MCF 10A (cell line): ENCODE measurements around the gene HHIPL1. TPM values are rescaled to one million over a fixed set of nuclear protein-coding genes. Genes with fewer than 3 reads are reported as not detected.
"Not testable (repeated sequence)": the region's sequence is repeated elsewhere in the genome, so short reads cannot be mapped to it uniquely, and the experiment has no call there.

ENCODE experiments used
- BruUV-seq: library from RNA; stranded (reverse); fragments of 400-500 nt; replicated peaks from 2 replicates; lab custom pipeline; 2021; lab: Mats Ljungman, UMichigan
- CTCF ChIA-PET: fragments of 300-600 bp; sonication (Branson Sonifier 250); formaldehyde crosslinking; extraction: SDS; loops from one replicate; lab custom pipeline; 2021; ENCODE audit warnings: antibody characterized with exemption, inconsistent platforms; lab: Yijun Ruan, JAX
- POLR2A ChIA-PET: fragments of 300-600, 350-650 bp; sonication (Branson Sonifier 250); formaldehyde crosslinking; extraction: SDS; loops from one replicate; lab custom pipeline; 2020; ENCODE audit warnings: antibody characterized with exemption, inconsistent platforms; lab: Yijun Ruan, JAX
- DNase-seq: peaks from one replicate; pipeline ENCODE4 v3.0.0-alpha.2; 2018; ENCODE audit not compliant: unreplicated experiment
- H3K27ac Mint-ChIP-seq: one replicate; pipeline ENCODE4 v1.8.0; 2022; ENCODE audit warnings: mild to moderate bottlenecking, low read depth, mixed read lengths; ENCODE audit not compliant: unreplicated experiment
- H3K27me3 Mint-ChIP-seq: one replicate; pipeline ENCODE4 v1.8.0; 2022; ENCODE audit warnings: mixed read lengths; ENCODE audit not compliant: insufficient read depth, unreplicated experiment
- H3K36me3 Mint-ChIP-seq: one replicate; pipeline ENCODE4 v1.8.0; 2022; ENCODE audit warnings: mild to moderate bottlenecking, moderate library complexity, mixed read lengths; ENCODE audit not compliant: insufficient read depth, unreplicated experiment
- H3K4me1 Mint-ChIP-seq: one replicate; pipeline ENCODE4 v1.8.0; 2022; ENCODE audit warnings: mixed read lengths; ENCODE audit not compliant: insufficient read depth, unreplicated experiment
- H3K4me3 Mint-ChIP-seq: one replicate; pipeline ENCODE4 v1.8.0; 2022; ENCODE audit warnings: mild to moderate bottlenecking, moderate library complexity, mixed read lengths; ENCODE audit not compliant: unreplicated experiment
- H3K9me3 Mint-ChIP-seq: one replicate; pipeline ENCODE4 v1.8.0; 2022; ENCODE audit warnings: mixed read lengths; ENCODE audit not compliant: unreplicated experiment
- CTCF ChIP-seq: fragments of 200-600 bp; IDR thresholded peaks from one replicate; pipeline ENCODE4 v1.8.0; 2022; ENCODE audit warnings: antibody characterized with exemption, mild to moderate bottlenecking; ENCODE audit not compliant: unreplicated experiment
- intact Hi-C: fragments of 100-400 bp; cut with micrococcal nuclease; formaldehyde crosslinking; loops from 2 replicates; pipeline ENCODE4 v1.14.1; 2022
- total RNA-seq: library from RNA; stranded (reverse); gene quantifications from 2 replicates; pipeline ENCODE4 v1.2.3, GENCODE V29; 2022

HHIPL1 gene
- total RNA-seq, 1 experiment from 2014 or later: not detected

- TF ChIP-seq CTCF: no peak
- peaks cover 6% of the 10 kb centered on the region for H3K4me1 Mint-ChIP-seq
- peaks cover 16% of the 10 kb centered on the region for H3K27me3 Mint-ChIP-seq
- no peak overlapping the region for H3K4me3 Mint-ChIP-seq
- DNase-seq: no peak
- H3K9me3 Mint-ChIP-seq: no peaks in the 10 kb centered on the region
- H3K27ac Mint-ChIP-seq: no peak overlapping the region
- H3K36me3 Mint-ChIP-seq: no peaks in the 10 kb centered on the region
- CTCF ChIA-PET: interaction anchor here (0.6 to 0.9 kb wide), 2 partner anchors 11 to 242 kb away, joined by 3 to 4 read pairs; no protein-coding TSS in a partner anchor
- no TSS peak for BruUV-seq
- POLR2A ChIA-PET: interaction anchor here (0.6 kb wide), 1 partner anchor 563 kb away, joined by 3 read pairs; no protein-coding TSS in a partner anchor
- intact Hi-C loops: no loop called here
These were observed 13.4 kb downstream of the HHIPL1 start for GRCh38 chr14:99658218-99658845.

GRCh38 chr14:99659333-99659741 is 14.4 kb downstream of the HHIPL1 start:
- Mint-ChIP-seq H3K4me3 (no peak overlapping the region), H3K9me3 (no peaks in the 10 kb centered on the region), H3K27me3 (peaks cover 16% of the 10 kb centered on the region), H3K4me1 (peaks cover 3% of the 10 kb centered on the region), H3K27ac (no peak overlapping the region), H3K36me3 (no peaks in the 10 kb centered on the region)
- POLR2A ChIA-PET: no interaction called here
- intact Hi-C loops: no loop called here
- no TSS peak for BruUV-seq
- no peak for TF ChIP-seq CTCF
- CTCF ChIA-PET: interaction anchor here (0.9 kb wide), 1 partner anchor 241 kb away, joined by 4 read pairs; no protein-coding TSS in a partner anchor
- no peak for DNase-seq

- H3K9me3 Mint-ChIP-seq: no peaks in the 10 kb centered on the region
- DNase-seq: no peak
- POLR2A ChIA-PET: no interaction called here
- intact Hi-C loops: no loop called here
- TF ChIP-seq CTCF: no peak
- BruUV-seq: no TSS peak
- peaks cover 16% of the 10 kb centered on the region for H3K27me3 Mint-ChIP-seq
- H3K4me1 Mint-ChIP-seq: no peaks in the 10 kb centered on the region
- CTCF ChIA-PET: no interaction called here
- H3K4me3 Mint-ChIP-seq: no peak overlapping the region
- no peak overlapping the region for H3K27ac Mint-ChIP-seq
- no peaks in the 10 kb centered on the region for H3K36me3 Mint-ChIP-seq
These were observed 15.2 kb downstream of the HHIPL1 start for GRCh38 chr14:99660006-99660566.

GRCh38 chr14:99660794-99661193 is 15.9 kb downstream of the HHIPL1 start:
- intact Hi-C loops: no loop called here
- BruUV-seq: no TSS peak
- ChIA-PET CTCF (interaction anchor here (1.4 kb wide), 1 partner anchor 10 kb away, joined by 8 read pairs; no protein-coding TSS in a partner anchor), POLR2A (interaction anchor here (0.5 kb wide), 1 partner anchor 231 kb away, joined by 3 read pairs; no protein-coding TSS in a partner anchor)
- TF ChIP-seq CTCF: no peak
- no peaks in the 10 kb centered on the region for H3K36me3 Mint-ChIP-seq
- no peaks in the 10 kb centered on the region for H3K9me3 Mint-ChIP-seq
- H3K4me1 Mint-ChIP-seq: no peaks in the 10 kb centered on the region
- no peak overlapping the region for H3K4me3 Mint-ChIP-seq
- no peak overlapping the region for H3K27ac Mint-ChIP-seq
- peaks cover 16% of the 10 kb centered on the region for H3K27me3 Mint-ChIP-seq
- DNase-seq: no peak

GRCh38 chr14:99661206-99661605 is 16.3 kb downstream of the HHIPL1 start:
- H3K4me1 Mint-ChIP-seq, BruUV-seq, H3K27ac Mint-ChIP-seq, H3K4me3 Mint-ChIP-seq, DNase-seq, H3K9me3 Mint-ChIP-seq, intact Hi-C loops, H3K36me3 Mint-ChIP-seq: not testable (repeated sequence)
- POLR2A ChIA-PET: interaction anchor here (0.5 kb wide), 1 partner anchor 231 kb away, joined by 3 read pairs; no protein-coding TSS in a partner anchor
- CTCF ChIA-PET: interaction anchor here (1.4 kb wide), 1 partner anchor 10 kb away, joined by 8 read pairs; no protein-coding TSS in a partner anchor
- peaks cover 16% of the 10 kb centered on the region for H3K27me3 Mint-ChIP-seq
